GM23338 (cell line): ENCODE results near the gene TMED8. TPM values are rescaled to one million over a fixed set of nuclear protein-coding genes. Genes with fewer than 3 reads are reported as not detected.

ENCODE experiments used
- ATAC-seq: fragments of 200-7000 bp; cut with Tn5 transposase; 3 replicates; pipeline ENCODE4 v1.9.1; 2020
- DNase-seq: peaks from one replicate; pipeline ENCODE4 v3.0.0-alpha.2; 2015; ENCODE audit warnings: low spot score
- H2AFZ ChIP-seq: fragments of 200-600 bp; sonication (generic); 2 replicates; pipeline ENCODE4 v1.8.0; 2016; ENCODE audit warnings: antibody characterized with exemption, mild to moderate bottlenecking, moderate library complexity
- H3F3A ChIP-seq: fragments of 200-600 bp; sonication (generic); replicated peaks from 2 replicates; pipeline ENCODE4 v1.8.0; 2017; ENCODE audit warnings: antibody characterized with exemption, mixed run types, low read depth
- H3K27ac ChIP-seq: fragments of 200-600 bp; sonication (generic); 2 replicates; pipeline ENCODE4 v1.6.1; 2016; ENCODE audit warnings: low read depth
- H3K27me3 ChIP-seq: fragments of 200-600 bp; sonication (generic); 2 replicates; pipeline ENCODE4 v1.8.0; 2016; ENCODE audit warnings: mild to moderate bottlenecking, mixed run types, moderate library complexity; ENCODE audit not compliant: insufficient read depth
- H3K36me3 ChIP-seq: fragments of 200-600 bp; sonication (generic); 2 replicates; pipeline ENCODE4 v1.8.0; 2016; ENCODE audit warnings: mild to moderate bottlenecking; ENCODE audit not compliant: insufficient read depth
- H3K4me1 ChIP-seq: fragments of 200-600 bp; sonication (generic); 2 replicates; pipeline ENCODE4 v1.8.0; 2016; ENCODE audit warnings: mild to moderate bottlenecking, moderate library complexity; ENCODE audit not compliant: insufficient read depth
- H3K4me2 ChIP-seq: fragments of 200-600 bp; sonication (generic); 2 replicates; pipeline ENCODE4 v1.7.1; 2017; ENCODE audit warnings: mixed run types
- H3K4me3 ChIP-seq: fragments of 200-600 bp; sonication (generic); 2 replicates; pipeline ENCODE4 v1.6.1; 2016; ENCODE audit warnings: mixed run types
- H3K79me2 ChIP-seq: fragments of 200-600 bp; sonication (generic); replicated peaks from 2 replicates; pipeline ENCODE4 v1.8.0; 2017; ENCODE audit warnings: mild to moderate bottlenecking; ENCODE audit not compliant: insufficient read depth
- H3K9me2 ChIP-seq: fragments of 200-600 bp; sonication (generic); 2 replicates; pipeline ENCODE4 v1.8.0; 2017; ENCODE audit not compliant: insufficient read depth
- H4K20me1 ChIP-seq: fragments of 200-600 bp; sonication (generic); replicated peaks from 2 replicates; pipeline ENCODE4 v1.8.0; 2017; ENCODE audit warnings: mild to moderate bottlenecking; ENCODE audit not compliant: insufficient read depth
- H3K27ac Mint-ChIP-seq: 2 replicates; pipeline ENCODE4 v1.8.0; 2020; ENCODE audit warnings: inconsistent platforms, mild to moderate bottlenecking, moderate library complexity, mixed read lengths
- H3K27me3 Mint-ChIP-seq: 3 replicates; pipeline ENCODE4 v1.8.0; 2022; ENCODE audit warnings: low read depth, mild to moderate bottlenecking, moderate library complexity, mixed read lengths, inconsistent platforms; ENCODE audit not compliant: insufficient read depth, poor library complexity
- H3K36me3 Mint-ChIP-seq: 3 replicates; pipeline ENCODE4 v1.8.0; 2021; ENCODE audit warnings: low read depth, mild to moderate bottlenecking, inconsistent platforms, moderate library complexity, mixed read lengths
- H3K4me1 Mint-ChIP-seq: 3 replicates; pipeline ENCODE4 v1.8.0; 2020; ENCODE audit warnings: mild to moderate bottlenecking, inconsistent platforms, mixed read lengths
- H3K4me3 Mint-ChIP-seq: 3 replicates; pipeline ENCODE4 v1.8.0; 2021; ENCODE audit warnings: moderate library complexity, mild to moderate bottlenecking, inconsistent platforms, mixed read lengths
- H3K9me3 Mint-ChIP-seq: 3 replicates; pipeline ENCODE4 v1.8.0; 2020; ENCODE audit warnings: moderate library complexity, mild to moderate bottlenecking, inconsistent platforms, mixed read lengths
- JUNB ChIP-seq: IDR thresholded peaks from one replicate; pipeline ENCODE4 v1.6.1; 2016; ENCODE audit warnings: antibody characterized with exemption; ENCODE audit not compliant: unreplicated experiment
- NANOG ChIP-seq: IDR thresholded peaks from 2 replicates; pipeline ENCODE4 v1.6.1; 2016; ENCODE audit warnings: antibody characterized with exemption, borderline replicate concordance
- ZNF462 ChIP-seq: fragments of 250-450 bp; sonication (Bioruptor Pico); IDR thresholded peaks from 2 replicates; pipeline ENCODE4 v1.5.0; 2020; ENCODE audit warnings: mild to moderate bottlenecking, moderate library complexity
- polyA plus RNA-seq: library from polyadenylated mRNA; unstranded; fragments of >200 nt; fragmentation: Nextera tagmentation; extraction: Ambion mirVana; gene quantifications from 2 replicates; pipeline ENCODE4 v1.2.1, GENCODE V29; 2016
- total RNA-seq: library from RNA; depleted of rRNA; stranded (reverse); fragments of >200 nt; shearing (Covaris generic); gene quantifications from 2 replicates; pipeline ENCODE4 v1.2.3, GENCODE V29; 2014
- TF ChIP-seq, protein P1 (sequence below), 2 experiments: fragments of 200-600 bp in 1 of 2; sonication (generic) in 1 of 2; conservative IDR thresholded peaks; 2 replicates each; pipeline versions ENCODE4 v1.5.1 to v1.6.1; 2016 to 2017; ENCODE audit warnings: antibody characterized with exemption in 2 of 2, low read depth in 2 of 2, mild to moderate bottlenecking in 2 of 2, moderate library complexity in 1 of 2
- TF ChIP-seq, protein P2 (sequence below): IDR thresholded peaks from 2 replicates; pipeline ENCODE4 v1.6.1; 2016; ENCODE audit warnings: antibody characterized with exemption

TMED8 gene
- total and polyA plus RNA-seq, 2 experiments from 2014 or later, result 4.3 to 13.8 TPM

DNA sequence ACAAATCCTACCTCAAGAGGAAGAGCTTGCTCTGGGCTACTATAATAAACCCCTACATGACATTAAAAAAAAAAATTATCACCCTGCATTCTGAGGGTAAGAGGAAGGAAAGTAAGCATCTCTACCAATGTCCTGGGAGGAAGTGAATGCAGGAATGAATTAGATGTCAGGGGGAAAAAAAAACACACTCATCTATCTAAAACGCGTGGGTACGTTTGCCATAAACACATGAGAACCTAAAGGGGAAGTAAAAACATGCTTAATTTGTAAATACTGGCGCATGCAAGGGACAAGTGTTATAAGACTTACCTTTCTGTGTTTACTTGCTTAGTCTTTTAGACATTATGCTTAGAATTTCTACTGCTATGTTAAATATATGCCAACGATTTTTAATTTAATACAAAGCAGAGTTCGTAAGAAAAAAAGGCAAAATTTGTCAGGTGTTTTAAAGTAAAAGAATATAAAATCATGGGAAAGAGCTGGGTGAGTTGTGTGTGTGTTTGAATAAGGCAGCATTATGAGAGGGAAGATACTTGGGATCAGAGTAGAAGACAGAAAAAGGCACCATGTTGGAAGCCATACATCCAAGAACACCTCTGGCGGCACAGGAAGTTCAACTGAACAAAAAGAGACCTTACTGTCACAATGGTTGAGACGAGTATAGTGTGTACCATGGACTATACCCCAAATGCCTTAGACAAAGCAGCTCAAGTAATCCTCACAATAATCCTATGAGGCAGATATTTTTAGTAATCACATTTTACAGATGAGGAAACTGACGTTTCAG lies 1.5 kb downstream of the TMED8 start:
- Histone ChIP-seq H3K36me3 (no peaks in the 10 kb centered on the region), H3K27ac (no peak overlapping the region), H3K4me1 (no peaks in the 10 kb centered on the region; the same call in 1 of the 2 replicates), H4K20me1 (no peaks in the 10 kb centered on the region), H3K4me3 (peak overlapping the region; percentile 95), H2AFZ (no peak overlapping the region), H3F3A (no peaks in the 10 kb centered on the region), H3K79me2 (0 out of 2 replicates have a peak, but pooled peaks cover 3% of the 10 kb centered on the region), H3K27me3 (peaks cover 6% of the 10 kb centered on the region; the same call in 1 of the 2 replicates), H3K4me2 (peak overlapping the region; percentile 82), H3K9me2 (no peaks in the 10 kb centered on the region)
- no peak for ATAC-seq
- Mint-ChIP-seq H3K4me1 (peaks cover 16% of the 10 kb centered on the region), H3K9me3 (no peaks in the 10 kb centered on the region), H3K27me3 (peaks cover 5% of the 10 kb centered on the region), H3K4me3 (peak overlapping the region; percentile 86), H3K36me3 (no peaks in the 10 kb centered on the region), H3K27ac (no peak overlapping the region)
- TF ChIP-seq, protein P1, sequence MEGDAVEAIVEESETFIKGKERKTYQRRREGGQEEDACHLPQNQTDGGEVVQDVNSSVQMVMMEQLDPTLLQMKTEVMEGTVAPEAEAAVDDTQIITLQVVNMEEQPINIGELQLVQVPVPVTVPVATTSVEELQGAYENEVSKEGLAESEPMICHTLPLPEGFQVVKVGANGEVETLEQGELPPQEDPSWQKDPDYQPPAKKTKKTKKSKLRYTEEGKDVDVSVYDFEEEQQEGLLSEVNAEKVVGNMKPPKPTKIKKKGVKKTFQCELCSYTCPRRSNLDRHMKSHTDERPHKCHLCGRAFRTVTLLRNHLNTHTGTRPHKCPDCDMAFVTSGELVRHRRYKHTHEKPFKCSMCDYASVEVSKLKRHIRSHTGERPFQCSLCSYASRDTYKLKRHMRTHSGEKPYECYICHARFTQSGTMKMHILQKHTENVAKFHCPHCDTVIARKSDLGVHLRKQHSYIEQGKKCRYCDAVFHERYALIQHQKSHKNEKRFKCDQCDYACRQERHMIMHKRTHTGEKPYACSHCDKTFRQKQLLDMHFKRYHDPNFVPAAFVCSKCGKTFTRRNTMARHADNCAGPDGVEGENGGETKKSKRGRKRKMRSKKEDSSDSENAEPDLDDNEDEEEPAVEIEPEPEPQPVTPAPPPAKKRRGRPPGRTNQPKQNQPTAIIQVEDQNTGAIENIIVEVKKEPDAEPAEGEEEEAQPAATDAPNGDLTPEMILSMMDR (conservative IDR thresholded peaks at IDR 0.05; ENCODE audit: low read depth in 2 of 2), result no peak
- TF ChIP-seq, protein P2, sequence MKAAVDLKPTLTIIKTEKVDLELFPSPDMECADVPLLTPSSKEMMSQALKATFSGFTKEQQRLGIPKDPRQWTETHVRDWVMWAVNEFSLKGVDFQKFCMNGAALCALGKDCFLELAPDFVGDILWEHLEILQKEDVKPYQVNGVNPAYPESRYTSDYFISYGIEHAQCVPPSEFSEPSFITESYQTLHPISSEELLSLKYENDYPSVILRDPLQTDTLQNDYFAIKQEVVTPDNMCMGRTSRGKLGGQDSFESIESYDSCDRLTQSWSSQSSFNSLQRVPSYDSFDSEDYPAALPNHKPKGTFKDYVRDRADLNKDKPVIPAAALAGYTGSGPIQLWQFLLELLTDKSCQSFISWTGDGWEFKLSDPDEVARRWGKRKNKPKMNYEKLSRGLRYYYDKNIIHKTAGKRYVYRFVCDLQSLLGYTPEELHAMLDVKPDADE, result no peak
- TF ChIP-seq NANOG, result no peak
- TF ChIP-seq JUNB, result no peak
- TF ChIP-seq ZNF462, result no peak
- DNase-seq, result no peak
